OCI-LY7 (cell line): ENCODE measurements around the gene TAF9B. TPM values are rescaled to one million over a fixed set of nuclear protein-coding genes. Genes with fewer than 3 reads are reported as not detected.

ENCODE experiments used
- BruUV-seq: library from RNA; stranded (reverse); fragments of 400-500 nt; replicated peaks from 2 replicates; lab custom pipeline; 2021; lab: Mats Ljungman, UMichigan
- CTCF ChIA-PET: fragments of 300-600 bp; sonication (Branson Sonifier 250); formaldehyde crosslinking; loops from one replicate; lab custom pipeline; 2022; ENCODE audit warnings: antibody characterized with exemption; ENCODE audit not compliant: unreplicated experiment; lab: Charles Lee
- POLR2A ChIA-PET: fragments of 300-600 bp; sonication (Branson Sonifier 250); formaldehyde crosslinking; loops from one replicate; lab custom pipeline; 2022; ENCODE audit warnings: antibody characterized with exemption; lab: Charles Lee
- DNase-seq: peaks from one replicate; pipeline ENCODE4 v3.0.0-alpha.2; 2015; ENCODE audit warnings: low spot score
- H2AFZ ChIP-seq: fragments of 200-600 bp; sonication (generic), shearing (Covaris generic); 2 replicates; pipeline ENCODE4 v1.6.1; 2014; ENCODE audit warnings: mild to moderate bottlenecking, antibody characterized with exemption, low read length, moderate library complexity
- H3K27ac ChIP-seq: fragments of 200-600 bp; sonication (generic); 2 replicates; pipeline ENCODE4 v1.5.1; 2014; ENCODE audit warnings: mixed run types, low read depth, mild to moderate bottlenecking, moderate library complexity, low read length, inconsistent platforms; ENCODE audit not compliant: poor library complexity, severe bottlenecking
- H3K36me3 ChIP-seq: fragments of 200-600 bp; sonication (generic); 2 replicates; pipeline ENCODE4 v1.6.1; 2014; ENCODE audit warnings: mild to moderate bottlenecking, antibody characterized with exemption, low read length, moderate library complexity, mixed read lengths; ENCODE audit not compliant: insufficient read depth
- H3K4me1 ChIP-seq: fragments of 200-600 bp; sonication (generic); 2 replicates; pipeline ENCODE4 v1.5.1; 2014; ENCODE audit warnings: mild to moderate bottlenecking, low read length; ENCODE audit not compliant: insufficient read depth, poor library complexity, severe bottlenecking
- H3K4me2 ChIP-seq: fragments of 200-600 bp; sonication (generic); 2 replicates; pipeline ENCODE4 v1.6.1; 2014; ENCODE audit warnings: mild to moderate bottlenecking, low read length
- H3K4me3 ChIP-seq: fragments of 200-600 bp; sonication (generic); 2 replicates; pipeline ENCODE4 v1.5.1; 2014; ENCODE audit warnings: mild to moderate bottlenecking, low read depth, low read length; ENCODE audit not compliant: poor library complexity, severe bottlenecking
- H3K79me2 ChIP-seq: fragments of 200-600 bp; sonication (generic); 2 replicates; pipeline ENCODE4 v1.6.1; 2016; ENCODE audit warnings: low read depth, mild to moderate bottlenecking, low read length, moderate library complexity, mixed read lengths; ENCODE audit not compliant: insufficient read depth
- H3K9me2 ChIP-seq: fragments of 200-600 bp; sonication (generic); 2 replicates; pipeline ENCODE4 v1.6.1; 2016; ENCODE audit warnings: mild to moderate bottlenecking, low read length, mixed read lengths; ENCODE audit not compliant: insufficient read depth
- H3K9me3 ChIP-seq: fragments of 200-600 bp; sonication (generic); 2 replicates; pipeline ENCODE4 v1.6.1; 2014; ENCODE audit warnings: mild to moderate bottlenecking, mixed run types, low read length, mixed read lengths
- H4K20me1 ChIP-seq: fragments of 200-600 bp; sonication (generic); 2 replicates; pipeline ENCODE4 v1.6.1; 2014; ENCODE audit warnings: mild to moderate bottlenecking, antibody characterized with exemption, low read length, moderate library complexity, mixed read lengths; ENCODE audit not compliant: insufficient read depth
- CTCF ChIP-seq: fragments of 200-600 bp; sonication (generic); conservative IDR thresholded peaks from 2 replicates; pipeline ENCODE4 v1.5.1; 2014; ENCODE audit warnings: mild to moderate bottlenecking, antibody characterized with exemption, low read length, moderate library complexity, mixed read lengths
- EZH2phosphoT487 ChIP-seq: fragments of 200-600 bp; sonication (generic); IDR thresholded peaks from 2 replicates; pipeline ENCODE4 v1.6.1; 2018; ENCODE audit warnings: low read depth, borderline replicate concordance, mild to moderate bottlenecking, mixed run types, antibody characterized with exemption, low read length, moderate library complexity, mixed read lengths
- intact Hi-C: fragments of 100-400 bp; cut with micrococcal nuclease; formaldehyde crosslinking; loops from one replicate; pipeline ENCODE4 v1.10.0; 2022; ENCODE audit not compliant: unreplicated experiment
- total RNA-seq, 2 experiments: library from RNA; depleted of rRNA in 1 of 2; stranded (reverse); fragments of >200 nt in 1 of 2; shearing (Covaris generic) in 1 of 2; gene quantifications; 2 replicates each; pipeline ENCODE4 v1.2.3, GENCODE V29; 2014 to 2022

Gene TAF9B
- total RNA-seq, 2 experiments from 2014 or later = 0.93 to 2.4 TPM

- H4K20me1 ChIP-seq = no peaks in the 10 kb centered on the region; the same call in 1 of the 2 replicates
- H2AFZ ChIP-seq = no peak overlapping the region
- H3K9me3 ChIP-seq = no peaks in the 10 kb centered on the region
- H3K4me3 ChIP-seq = no peak overlapping the region
- H3K27ac ChIP-seq = no peak overlapping the region
- intact Hi-C loops = no loop called here
- H3K9me2 ChIP-seq = no peaks in the 10 kb centered on the region
- peaks cover 99% of the 10 kb centered on the region for H3K36me3 ChIP-seq
- no peak for DNase-seq
- peaks cover 15% of the 10 kb centered on the region; the same call in 1 of the 2 replicates for H3K79me2 ChIP-seq
- CTCF ChIA-PET = no interaction called here
- BruUV-seq = no TSS peak
- POLR2A ChIA-PET = no interaction called here
- H3K4me2 ChIP-seq = no peak overlapping the region
- H3K4me1 ChIP-seq = no peaks in the 10 kb centered on the region
- TF ChIP-seq EZH2phosphoT487 = no peak
- peak; percentile 58 for TF ChIP-seq CTCF
Observed at GRCh38 chrX:78119521-78120227, 19.8 kb downstream of the TAF9B start.

DNA sequence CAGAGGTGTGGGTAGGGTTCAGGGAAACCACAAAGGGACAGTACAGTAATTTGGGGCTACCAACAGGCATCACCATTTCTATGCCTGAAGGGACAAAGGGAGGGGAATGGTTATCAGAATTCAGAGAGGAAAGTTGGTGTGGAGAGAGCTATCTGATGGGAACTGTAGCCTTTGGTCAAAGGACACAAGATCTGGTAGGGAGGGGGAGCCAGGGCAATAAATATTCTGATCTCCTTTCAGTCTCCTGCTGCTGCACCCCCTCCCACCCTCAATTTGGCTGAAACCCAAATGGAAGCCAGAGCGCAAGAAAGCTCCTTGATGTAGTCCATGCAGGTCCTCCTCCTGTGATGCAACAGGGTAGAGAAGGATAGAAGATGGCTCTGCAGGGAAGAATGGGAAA lies 20.8 kb downstream of the TAF9B start:
- H4K20me1 ChIP-seq = no peaks in the 10 kb centered on the region
- no TSS peak for BruUV-seq
- intact Hi-C loops = no loop called here
- H3K4me1 ChIP-seq = no peaks in the 10 kb centered on the region
- H3K4me2 ChIP-seq = no peak overlapping the region
- no peak overlapping the region for H2AFZ ChIP-seq
- no peaks in the 10 kb centered on the region for H3K9me3 ChIP-seq
- peaks cover 15% of the 10 kb centered on the region; the same call in 1 of the 2 replicates for H3K79me2 ChIP-seq
- ChIA-PET CTCF (no interaction called here), POLR2A (interaction anchor here (1.4 kb wide), 1 partner anchor 12 kb away, joined by 4 read pairs; no protein-coding TSS in a partner anchor)
- no peak for TF ChIP-seq EZH2phosphoT487
- TF ChIP-seq CTCF = no peak
- H3K36me3 ChIP-seq = peaks cover 99% of the 10 kb centered on the region
- no peak overlapping the region for H3K27ac ChIP-seq
- H3K9me2 ChIP-seq = no peaks in the 10 kb centered on the region
- H3K4me3 ChIP-seq = no peak overlapping the region
- no peak for DNase-seq

- no peak overlapping the region for H3K27ac ChIP-seq
- ChIA-PET POLR2A (interaction anchor here (1.1 kb wide), 1 partner anchor 207 kb away, joined by 5 read pairs; no protein-coding TSS in a partner anchor), CTCF (no interaction called here)
Observed at GRCh38 chrX:78116766-78117165, 22.7 kb downstream of the TAF9B start.

More at GRCh38 chrX:78116766-78117165, 22.7 kb downstream of the TAF9B start:
- H3K4me1 ChIP-seq = no peaks in the 10 kb centered on the region
- DNase-seq = no peak
- peaks cover 4% of the 10 kb centered on the region; the same call in 1 of the 2 replicates for H4K20me1 ChIP-seq
- no peak overlapping the region for H2AFZ ChIP-seq
- no TSS peak for BruUV-seq
- TF ChIP-seq CTCF (no peak), EZH2phosphoT487 (no peak)
- H3K79me2 ChIP-seq = peaks cover 26% of the 10 kb centered on the region; the same call in 1 of the 2 replicates
- no peaks in the 10 kb centered on the region for H3K9me2 ChIP-seq
- H3K36me3 ChIP-seq = peaks cover 100% of the 10 kb centered on the region
- no peak overlapping the region for H3K4me2 ChIP-seq
- H3K4me3 ChIP-seq = no peak overlapping the region
- no peaks in the 10 kb centered on the region for H3K9me3 ChIP-seq
- intact Hi-C loops = no loop called here
